GM12875 (cell line): ENCODE data around the gene MRC1.

ENCODE experiments used
- H3K4me3 ChIP-seq: one replicate; pipeline ENCODE4 v1.5.1; 2011; ENCODE audit warnings: low read depth, low read length, control low read depth
- CTCF ChIP-seq: IDR thresholded peaks from 2 replicates; pipeline ENCODE4 v1.5.1; 2011; ENCODE audit warnings: low read depth, mild to moderate bottlenecking, control low read depth, inconsistent platforms, low read length, moderate library complexity, borderline replicate concordance; ENCODE audit not compliant: insufficient read depth

Gene MRC1

GRCh38 chr10:17779784-17780183 lies 29.4 kb upstream of the MRC1 start:
- TF ChIP-seq CTCF, result no peak
- H3K4me3 ChIP-seq, result no peak overlapping the region

- H3K4me3 ChIP-seq, result no peak overlapping the region
- no peak for TF ChIP-seq CTCF
Measured at GRCh38 chr10:17780727-17781126, 28.4 kb upstream of the MRC1 start.

GRCh38 chr10:17781856-17782255 lies 27.3 kb upstream of the MRC1 start:
- TF ChIP-seq CTCF, result no peak
- no peak overlapping the region for H3K4me3 ChIP-seq

GRCh38 chr10:17782921-17783665 lies 26.1 kb upstream of the MRC1 start:
- H3K4me3 ChIP-seq, result no peak overlapping the region
- no peak for TF ChIP-seq CTCF

- no peak for TF ChIP-seq CTCF
- H3K4me3 ChIP-seq, result no peak overlapping the region
Measured at GRCh38 chr10:17783751-17784150, 25.4 kb upstream of the MRC1 start.

- no peak for TF ChIP-seq CTCF
- no peak overlapping the region for H3K4me3 ChIP-seq
Measured at GRCh38 chr10:17784688-17785087, 24.5 kb upstream of the MRC1 start.

GRCh38 chr10:17785276-17785930 lies 23.7 kb upstream of the MRC1 start:
- H3K4me3 ChIP-seq, result no peak overlapping the region
- TF ChIP-seq CTCF, result no peak
